Suprapubic skin (tissue), 4 donors: Measurements from ENCODE around the gene TOGARAM2.

ENCODE experiments used
- CTCF ChIP-seq, 2 donors: fragments of 200-600 bp in 1 of 2; fragments of 450-650 bp in 1 of 2; sonication (generic) in 1 of 2; IDR thresholded peaks; one replicate each; pipeline ENCODE4 v1.5.1; 2016 to 2019; ENCODE audit warnings: antibody characterized with exemption in 2 of 2, mild to moderate bottlenecking in 1 of 2, moderate library complexity in 1 of 2
- EP300 ChIP-seq: sonication (generic); formaldehyde crosslinking; IDR thresholded peaks from one replicate; pipeline ENCODE4 v1.6.1; 2017; ENCODE audit warnings: antibody characterized with exemption
- POLR2A ChIP-seq, 2 donors: fragments of 450-650 bp; IDR thresholded peaks; one replicate each; pipeline ENCODE4 v1.6.1; 2017; ENCODE audit warnings: antibody characterized with exemption in 2 of 2, mild to moderate bottlenecking in 2 of 2, moderate library complexity in 2 of 2
- POLR2AphosphoS5 ChIP-seq, 3 donors: sonication (generic); formaldehyde crosslinking; IDR thresholded peaks; one replicate each; pipeline ENCODE4 v1.6.1; 2017; ENCODE audit warnings: antibody characterized with exemption in 3 of 3

DNA sequence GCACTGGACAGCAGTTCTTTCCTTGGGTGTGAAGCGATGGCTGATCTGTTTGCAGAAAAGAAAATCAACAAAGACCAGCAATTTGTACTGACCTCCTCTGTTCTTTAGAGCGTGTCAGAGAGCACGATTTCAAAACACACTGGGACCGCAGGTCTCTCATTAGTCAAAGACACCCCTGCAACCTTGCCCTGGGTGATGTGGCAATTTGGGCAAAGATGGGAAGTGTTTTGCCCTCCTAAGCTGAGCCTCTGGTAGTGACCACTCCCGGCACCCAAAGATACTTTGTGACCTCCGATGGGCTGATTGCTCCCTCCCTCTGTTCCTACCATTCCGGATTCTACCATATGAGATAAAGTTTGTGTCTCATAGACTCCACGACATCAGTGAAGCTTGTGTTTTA is 115.9 kb downstream of the TOGARAM2 start:
- TF ChIP-seq EP300, result no peak
- no peak for TF ChIP-seq CTCF (IDR thresholded peaks at IDR 0.05)
- TF ChIP-seq POLR2A (IDR thresholded peaks at IDR 0.05), result no peak
- TF ChIP-seq POLR2AphosphoS5 (IDR thresholded peaks at IDR 0.05), result no peak
